GM12878 (cell line): ENCODE results near the gene PRUNE2. TPM values are rescaled to one million over a fixed set of nuclear protein-coding genes. Genes with fewer than 3 reads are reported as not detected.

Source experiments
- ATAC-seq: fragments of 200-7000 bp; cut with Tn5 transposase; 3 replicates; pipeline ENCODE4 v1.9.1; 2020; ENCODE audit warnings: mild to moderate bottlenecking, moderate library complexity
- BruUV-seq: library from RNA; stranded (reverse); fragments of 400-500 nt; replicated peaks from 2 replicates; lab custom pipeline; 2021; lab: Mats Ljungman, UMichigan
- CTCF ChIA-PET: fragments of 300-600 bp; sonication (Branson Sonifier 250); formaldehyde crosslinking; extraction: SDS; loops from one replicate; lab custom pipeline; 2021; ENCODE audit warnings: inconsistent platforms; lab: Yijun Ruan, JAX
- POLR2A ChIA-PET: fragments of 350-600 bp; formaldehyde crosslinking; extraction: SDS; loops from one replicate; lab custom pipeline; 2021; ENCODE audit warnings: inconsistent platforms; lab: Charles Lee
- RAD21 ChIA-PET: fragments of 300-600 bp; sonication (Branson Sonifier 250); formaldehyde crosslinking; loops from one replicate; lab custom pipeline; 2023; ENCODE audit warnings: antibody characterized with exemption; ENCODE audit not compliant: unreplicated experiment; lab: Charles Lee
- SMC1A ChIA-PET: fragments of 300-600 bp; sonication (Branson Sonifier 250); formaldehyde crosslinking; loops from one replicate; lab custom pipeline; 2023; ENCODE audit not compliant: unreplicated experiment, uncharacterized antibody; lab: Charles Lee
- DNase-seq: peaks from one replicate; pipeline ENCODE4 v3.0.0-alpha.2; 2011; ENCODE audit warnings: low read depth, low spot score
- FAIRE-seq: peaks from 3 replicates; lab custom pipeline; 2011; peaks lifted over from hg19 to GRCh38; lab: Jason Lieb, UNC
- H2AFZ ChIP-seq: 2 replicates; pipeline ENCODE4 v1.6.0; 2011; ENCODE audit warnings: low read depth, low read length, control low read depth; ENCODE audit not compliant: control insufficient read depth
- H3K27ac ChIP-seq: 2 replicates; pipeline ENCODE4 v1.5.1; 2011; ENCODE audit warnings: control low read depth; ENCODE audit not compliant: control insufficient read depth, insufficient read depth
- H3K27me3 ChIP-seq, 2 experiments: replicated peaks in 1 of 2; 2 replicates each; pipeline versions ENCODE4 v1.6.0 to v1.6.1; 2011; ENCODE audit warnings: low read length in 1 of 2; ENCODE audit not compliant: control insufficient read depth in 2 of 2, insufficient read depth in 2 of 2
- H3K36me3 ChIP-seq, 2 experiments: 2 replicates each; pipeline ENCODE4 v1.5.1; 2011; ENCODE audit warnings: low read length in 1 of 2; ENCODE audit not compliant: control insufficient read depth in 2 of 2, insufficient read depth in 2 of 2
- H3K4me1 ChIP-seq: 2 replicates; pipeline ENCODE4 v1.6.1; 2011; ENCODE audit warnings: mild to moderate bottlenecking, low read length, moderate library complexity, mixed read lengths; ENCODE audit not compliant: control insufficient read depth, insufficient read depth
- H3K4me2 ChIP-seq: 2 replicates; pipeline ENCODE4 v1.6.0; 2011; ENCODE audit warnings: control low read depth; ENCODE audit not compliant: control insufficient read depth, insufficient read depth
- H3K4me3 ChIP-seq: fragments of 200-600 bp; sonication (generic); 2 replicates; pipeline ENCODE4 v1.5.1; 2016
- H3K79me2 ChIP-seq: 2 replicates; pipeline ENCODE4 v1.6.0; 2011; ENCODE audit warnings: low read length; ENCODE audit not compliant: control insufficient read depth, insufficient read depth
- H3K9ac ChIP-seq: 2 replicates; pipeline ENCODE4 v1.8.0; 2011; ENCODE audit warnings: low read length, control low read depth, mixed read lengths; ENCODE audit not compliant: control insufficient read depth, insufficient read depth
- H3K9me3 ChIP-seq: replicated peaks from 3 replicates; pipeline ENCODE4 v1.5.1; 2011; ENCODE audit warnings: mild to moderate bottlenecking, low read length; ENCODE audit not compliant: control insufficient read depth, insufficient read depth
- H4K20me1 ChIP-seq: 2 replicates; pipeline ENCODE4 v1.6.0; 2011; ENCODE audit not compliant: control insufficient read depth, insufficient read depth
- BCL11A ChIP-seq: IDR thresholded peaks from 2 replicates; pipeline ENCODE4 v1.6.1; 2011; ENCODE audit warnings: low read depth, low read length
- EED ChIP-seq: sonication (generic); IDR thresholded peaks from 2 replicates; pipeline ENCODE4 v1.6.1; 2016; ENCODE audit warnings: antibody characterized with exemption, low read depth
- EGR1 ChIP-seq, 2 experiments: IDR thresholded peaks; 1 replicate in 1 of 2; 2 replicates in 1 of 2; pipeline ENCODE4 v1.6.1; 2011 to 2012; ENCODE audit warnings: low read depth in 2 of 2, low read length in 2 of 2, borderline replicate concordance in 1 of 2, mild to moderate bottlenecking in 1 of 2, moderate library complexity in 1 of 2
- ESRRA ChIP-seq: IDR thresholded peaks from 2 replicates; pipeline ENCODE4 v1.6.1; 2012; ENCODE audit warnings: mild to moderate bottlenecking, low read length, improper control_type of control experiment
- GABPA ChIP-seq: IDR thresholded peaks from 2 replicates; pipeline ENCODE4 v1.6.1; 2014; ENCODE audit warnings: antibody characterized with exemption, low read depth, mild to moderate bottlenecking, inconsistent platforms
- HDAC6 ChIP-seq: fragments of 200-600 bp; sonication (generic); IDR thresholded peaks from one replicate; pipeline ENCODE4 v1.8.0; 2017; ENCODE audit warnings: antibody characterized with exemption; ENCODE audit not compliant: unreplicated experiment
- JUND ChIP-seq: IDR thresholded peaks from 2 replicates; pipeline ENCODE4 v1.6.1; 2012; ENCODE audit warnings: low read depth, mild to moderate bottlenecking, low read length, improper control_type of control experiment, moderate library complexity
- KDM1A ChIP-seq: fragments of 200-600 bp; sonication (generic); IDR thresholded peaks from 2 replicates; pipeline ENCODE4 v1.6.1; 2016; ENCODE audit warnings: borderline replicate concordance
- MEF2A ChIP-seq: IDR thresholded peaks from 2 replicates; pipeline ENCODE4 v1.6.1; 2011; ENCODE audit warnings: low read depth, mild to moderate bottlenecking, low read length, moderate library complexity; ENCODE audit not compliant: insufficient read depth
- NR2C2 ChIP-seq: IDR thresholded peaks from 2 replicates; pipeline ENCODE4 v1.6.1; 2011; ENCODE audit warnings: borderline replicate concordance, low read depth; ENCODE audit not compliant: control insufficient read depth, insufficient read length
- NR2F1 ChIP-seq: fragments of 450-650 bp; conservative IDR thresholded peaks from 2 replicates; pipeline ENCODE4 v1.6.1; 2017; ENCODE audit warnings: mild to moderate bottlenecking
- RFX5 ChIP-seq: IDR thresholded peaks from 2 replicates; pipeline ENCODE4 v1.6.1; 2011; ENCODE audit warnings: low read depth, low read length, improper control_type of control experiment
- SP1 ChIP-seq: IDR thresholded peaks from one replicate; pipeline ENCODE4 v1.6.1; 2011; ENCODE audit warnings: low read depth, low read length
- TCF12 ChIP-seq: IDR thresholded peaks from 2 replicates; pipeline ENCODE4 v1.6.1; 2011; ENCODE audit warnings: low read depth, mild to moderate bottlenecking, low read length
- ZNF207 ChIP-seq: fragments of 450-650 bp; IDR thresholded peaks from 2 replicates; pipeline ENCODE4 v1.6.1; 2014; ENCODE audit warnings: antibody characterized with exemption, mild to moderate bottlenecking, borderline replicate concordance
- ZNF217 ChIP-seq: fragments of 450-650 bp; IDR thresholded peaks from 2 replicates; pipeline ENCODE4 v1.6.1; 2017; ENCODE audit warnings: antibody characterized with exemption, mild to moderate bottlenecking
- ZNF622 ChIP-seq: fragments of 450-650 bp; IDR thresholded peaks from 2 replicates; pipeline ENCODE4 v1.6.1; 2017; ENCODE audit warnings: mild to moderate bottlenecking, inconsistent platforms
- WGBS: methylation state at CpG from one replicate; pipeline ENCODE4 v1.1.6; 2016; ENCODE audit warnings: low lambda C conversion rate; ENCODE audit not compliant: insufficient replicate concordance, insufficient coverage; ENCODE audit errors: missing lambda C conversion rate; 5-methylcytosine and 5-hydroxymethylcytosine counted together
- in situ Hi-C: fragments of 300-500 bp; cut with MboI; formaldehyde crosslinking; loops from 9 replicates; pipeline ENCODE4 v1.14.3; 2018; ENCODE audit warnings: mixed read lengths
- intact Hi-C: fragments of 100-400 bp; cut with micrococcal nuclease; formaldehyde crosslinking; loops from one replicate; pipeline ENCODE4 v1.14.2; 2022; ENCODE audit not compliant: unreplicated experiment
- polyA plus RNA-seq, 11 experiments: library from polyadenylated mRNA; depleted of rRNA in 4 of 11; unstranded in 6 of 11; stranded (reverse) in 5 of 11; fragments of >200 nt; fragmentation: Nextera tagmentation in 4 of 11; fragmentation: Illumina TruSeq in 1 of 11; extraction: Ambion mirVana in 4 of 11; extraction: Trizol in 1 of 11; gene quantifications; 1 replicate in 1 of 11; 2 replicates in 10 of 11; pipeline versions ENCODE4 v1.2.1 to v1.2.3, GENCODE V29; 2011 to 2016; ENCODE audit warnings: inconsistent platforms in 2 of 11, missing spikeins in 2 of 11, low read depth in 1 of 11
- total RNA-seq, 4 experiments: library from RNA; depleted of rRNA in 3 of 4; stranded (reverse); fragments of >200 nt in 3 of 4; fragmentation: Illumina TruSeq in 1 of 4; extraction: Trizol in 1 of 4; gene quantifications; 2 replicates each; pipeline versions ENCODE4 v1.2.1 to v1.2.3, GENCODE V29; 2013 to 2021
- TF ChIP-seq, protein P1 (sequence below): fragments of 450-650 bp; formaldehyde crosslinking; IDR thresholded peaks from 2 replicates; pipeline ENCODE4 v1.4.0; 2020; ENCODE audit warnings: mild to moderate bottlenecking, moderate library complexity
- TF ChIP-seq, protein P2 (sequence below): IDR thresholded peaks from 2 replicates; pipeline ENCODE4 v1.6.1; 2011; ENCODE audit warnings: borderline replicate concordance, low read depth, mild to moderate bottlenecking, moderate library complexity, low read length; ENCODE audit not compliant: insufficient read depth, poor library complexity, severe bottlenecking
- TF ChIP-seq, protein P3 (sequence below): fragments of 450-650 bp; IDR thresholded peaks from 2 replicates; pipeline ENCODE4 v1.6.1; 2017; ENCODE audit warnings: antibody characterized with exemption, mild to moderate bottlenecking, moderate library complexity

The PRUNE2 gene
- total and polyA plus RNA-seq, 10 of the 15 experiments (the other 5 are each of a cell fraction or from before 2014, with no cell fraction given), result 0.07 to 0.63 (median 0.25) TPM

DNA sequence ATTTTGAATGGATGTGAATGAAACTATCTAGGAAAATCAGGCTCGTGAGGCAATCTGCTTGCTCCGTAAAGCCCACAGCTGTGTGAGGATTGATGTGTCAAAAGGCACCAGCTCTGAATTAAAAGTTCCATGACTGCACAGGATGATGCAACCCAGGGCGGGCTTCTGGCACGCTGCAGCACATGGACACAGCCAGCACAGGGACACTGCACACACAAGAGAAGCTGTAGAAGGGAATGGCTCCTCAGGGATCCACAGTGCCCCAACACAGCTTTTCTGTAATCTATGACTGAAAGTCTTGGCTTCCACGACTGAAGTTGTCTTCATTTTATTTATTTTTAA, 295.9 kb downstream of the PRUNE2 start:
- WGBS, result 27% methylated on average over 5 of the region's 5 CpGs
- ChIA-PET SMC1A (no interaction called here), POLR2A (no interaction called here), RAD21 (no interaction called here), CTCF (no interaction called here)
- Histone ChIP-seq H3K9me3 (no peaks in the 10 kb centered on the region), H2AFZ (no peak overlapping the region), H4K20me1 (no peaks in the 10 kb centered on the region), H3K27ac (no peak overlapping the region), H3K4me2 (no peak overlapping the region), H3K4me3 (no peak overlapping the region), H3K79me2 (no peaks in the 10 kb centered on the region), H3K36me3 (no peaks in the 10 kb centered on the region), H3K9ac (no peak overlapping the region), H3K27me3 (0 out of 4 replicates have a peak, but pooled peaks cover 0 to 1% of the 10 kb centered on the region in 2 experiments), H3K4me1 (peaks cover 8% of the 10 kb centered on the region)
- in situ Hi-C loops, result no loop called here
- intact Hi-C loops, result no loop called here
- no peak for DNase-seq
- no TSS peak for BruUV-seq
- FAIRE-seq, result no peak
- TF ChIP-seq RFX5 (no peak), ZNF217 (no peak), MEF2A (no peak), EGR1 (IDR thresholded peaks at IDR 0.05; ENCODE audit: borderline replicate concordance in 1 of 2, low read depth in 2 of 2, low read length in 2 of 2) (no peak), BCL11A (no peak), TCF12 (no peak), NR2F1 (no peak), ZNF207 (no peak), KDM1A (no peak), SP1 (no peak), NR2C2 (no peak), GABPA (no peak), EED (no peak), ZNF622 (no peak), HDAC6 (no peak), ESRRA (no peak), JUND (no peak)
- TF ChIP-seq, protein P1, sequence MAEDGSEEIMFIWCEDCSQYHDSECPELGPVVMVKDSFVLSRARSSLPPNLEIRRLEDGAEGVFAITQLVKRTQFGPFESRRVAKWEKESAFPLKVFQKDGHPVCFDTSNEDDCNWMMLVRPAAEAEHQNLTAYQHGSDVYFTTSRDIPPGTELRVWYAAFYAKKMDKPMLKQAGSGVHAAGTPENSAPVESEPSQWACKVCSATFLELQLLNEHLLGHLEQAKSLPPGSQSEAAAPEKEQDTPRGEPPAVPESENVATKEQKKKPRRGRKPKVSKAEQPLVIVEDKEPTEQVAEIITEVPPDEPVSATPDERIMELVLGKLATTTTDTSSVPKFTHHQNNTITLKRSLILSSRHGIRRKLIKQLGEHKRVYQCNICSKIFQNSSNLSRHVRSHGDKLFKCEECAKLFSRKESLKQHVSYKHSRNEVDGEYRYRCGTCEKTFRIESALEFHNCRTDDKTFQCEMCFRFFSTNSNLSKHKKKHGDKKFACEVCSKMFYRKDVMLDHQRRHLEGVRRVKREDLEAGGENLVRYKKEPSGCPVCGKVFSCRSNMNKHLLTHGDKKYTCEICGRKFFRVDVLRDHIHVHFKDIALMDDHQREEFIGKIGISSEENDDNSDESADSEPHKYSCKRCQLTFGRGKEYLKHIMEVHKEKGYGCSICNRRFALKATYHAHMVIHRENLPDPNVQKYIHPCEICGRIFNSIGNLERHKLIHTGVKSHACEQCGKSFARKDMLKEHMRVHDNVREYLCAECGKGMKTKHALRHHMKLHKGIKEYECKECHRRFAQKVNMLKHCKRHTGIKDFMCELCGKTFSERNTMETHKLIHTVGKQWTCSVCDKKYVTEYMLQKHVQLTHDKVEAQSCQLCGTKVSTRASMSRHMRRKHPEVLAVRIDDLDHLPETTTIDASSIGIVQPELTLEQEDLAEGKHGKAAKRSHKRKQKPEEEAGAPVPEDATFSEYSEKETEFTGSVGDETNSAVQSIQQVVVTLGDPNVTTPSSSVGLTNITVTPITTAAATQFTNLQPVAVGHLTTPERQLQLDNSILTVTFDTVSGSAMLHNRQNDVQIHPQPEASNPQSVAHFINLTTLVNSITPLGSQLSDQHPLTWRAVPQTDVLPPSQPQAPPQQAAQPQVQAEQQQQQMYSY (CRISPR knock-in tag), result no peak
- TF ChIP-seq, protein P2, sequence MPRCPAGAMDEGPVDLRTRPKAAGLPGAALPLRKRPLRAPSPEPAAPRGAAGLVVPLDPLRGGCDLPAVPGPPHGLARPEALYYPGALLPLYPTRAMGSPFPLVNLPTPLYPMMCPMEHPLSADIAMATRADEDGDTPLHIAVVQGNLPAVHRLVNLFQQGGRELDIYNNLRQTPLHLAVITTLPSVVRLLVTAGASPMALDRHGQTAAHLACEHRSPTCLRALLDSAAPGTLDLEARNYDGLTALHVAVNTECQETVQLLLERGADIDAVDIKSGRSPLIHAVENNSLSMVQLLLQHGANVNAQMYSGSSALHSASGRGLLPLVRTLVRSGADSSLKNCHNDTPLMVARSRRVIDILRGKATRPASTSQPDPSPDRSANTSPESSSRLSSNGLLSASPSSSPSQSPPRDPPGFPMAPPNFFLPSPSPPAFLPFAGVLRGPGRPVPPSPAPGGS, result no peak
- TF ChIP-seq, protein P3, sequence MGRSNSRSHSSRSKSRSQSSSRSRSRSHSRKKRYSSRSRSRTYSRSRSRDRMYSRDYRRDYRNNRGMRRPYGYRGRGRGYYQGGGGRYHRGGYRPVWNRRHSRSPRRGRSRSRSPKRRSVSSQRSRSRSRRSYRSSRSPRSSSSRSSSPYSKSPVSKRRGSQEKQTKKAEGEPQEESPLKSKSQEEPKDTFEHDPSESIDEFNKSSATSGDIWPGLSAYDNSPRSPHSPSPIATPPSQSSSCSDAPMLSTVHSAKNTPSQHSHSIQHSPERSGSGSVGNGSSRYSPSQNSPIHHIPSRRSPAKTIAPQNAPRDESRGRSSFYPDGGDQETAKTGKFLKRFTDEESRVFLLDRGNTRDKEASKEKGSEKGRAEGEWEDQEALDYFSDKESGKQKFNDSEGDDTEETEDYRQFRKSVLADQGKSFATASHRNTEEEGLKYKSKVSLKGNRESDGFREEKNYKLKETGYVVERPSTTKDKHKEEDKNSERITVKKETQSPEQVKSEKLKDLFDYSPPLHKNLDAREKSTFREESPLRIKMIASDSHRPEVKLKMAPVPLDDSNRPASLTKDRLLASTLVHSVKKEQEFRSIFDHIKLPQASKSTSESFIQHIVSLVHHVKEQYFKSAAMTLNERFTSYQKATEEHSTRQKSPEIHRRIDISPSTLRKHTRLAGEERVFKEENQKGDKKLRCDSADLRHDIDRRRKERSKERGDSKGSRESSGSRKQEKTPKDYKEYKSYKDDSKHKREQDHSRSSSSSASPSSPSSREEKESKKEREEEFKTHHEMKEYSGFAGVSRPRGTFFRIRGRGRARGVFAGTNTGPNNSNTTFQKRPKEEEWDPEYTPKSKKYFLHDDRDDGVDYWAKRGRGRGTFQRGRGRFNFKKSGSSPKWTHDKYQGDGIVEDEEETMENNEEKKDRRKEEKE, result no peak
- ATAC-seq, result no peak
